NCI-H1092 treated with DMSO at 0.1 percent for 48 hours (cell line): ENCODE results near the gene CADM1.
A peak's percentile ranks its signal among the peaks of the same experiment; 100 is the strongest.

Experiments used
- DNase-seq: peaks from one replicate; lab custom pipeline; 2025; lab: John Stamatoyannopoulos, UW

The CADM1 gene

DNA sequence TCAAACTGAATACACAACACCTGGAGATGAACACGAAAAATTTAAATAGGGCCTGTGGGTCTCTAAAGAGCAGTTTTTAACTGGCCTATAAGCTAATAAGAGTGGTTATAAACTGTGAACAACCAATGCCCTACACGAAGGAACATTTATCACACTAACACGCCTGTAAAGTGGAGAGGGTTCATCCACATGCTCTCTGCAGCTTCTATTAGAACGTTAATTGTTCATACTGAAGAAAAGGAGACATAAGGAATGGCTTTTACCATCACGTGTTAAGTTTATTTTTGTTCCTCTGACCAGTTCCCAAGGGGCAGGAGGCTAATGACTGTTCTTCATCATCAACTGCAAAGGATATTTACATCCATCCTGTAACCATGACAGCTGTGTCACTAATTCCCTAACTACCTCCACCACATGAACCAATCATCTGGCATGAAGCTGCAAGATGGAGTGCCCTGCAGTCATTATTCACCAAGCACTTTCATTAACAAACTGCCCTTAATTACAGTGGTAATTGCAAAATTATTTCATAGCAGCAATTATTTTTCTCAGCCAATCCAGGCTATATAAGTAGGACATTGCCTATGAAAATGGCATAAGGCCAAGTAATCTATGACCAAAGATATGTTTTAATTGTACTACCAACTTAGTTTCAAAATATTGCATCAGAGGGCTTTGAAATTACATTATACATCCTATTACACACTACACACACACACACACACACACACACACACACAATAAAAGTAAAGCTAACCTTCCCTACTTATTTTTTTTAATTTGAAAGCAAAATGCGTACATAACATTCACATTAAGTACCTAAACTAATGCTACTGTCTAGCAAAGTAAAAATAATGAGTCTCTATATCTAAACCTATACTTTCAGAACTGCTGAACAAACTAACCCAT lies 186.7 kb downstream of the CADM1 start:
- peak; percentile 21 for DNase-seq

DNA sequence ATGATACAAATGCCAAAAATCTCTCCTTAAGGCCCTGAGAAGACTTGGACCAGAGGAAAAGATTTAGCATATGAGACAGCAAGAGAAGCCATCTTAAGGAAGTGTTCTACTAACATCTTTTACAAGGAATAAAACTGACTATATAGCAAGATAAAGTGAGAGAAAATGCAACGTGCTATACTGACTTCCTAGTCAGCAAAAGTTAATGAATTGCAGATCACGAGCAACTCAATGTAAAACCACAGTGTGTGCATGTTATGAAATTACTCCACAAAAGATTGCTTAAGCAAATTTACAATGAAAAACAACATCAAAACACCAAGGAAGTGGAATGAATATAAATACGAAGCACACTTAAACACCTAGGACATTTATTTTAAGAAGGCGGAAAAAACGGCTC lies 187.5 kb downstream of the CADM1 start:
- no peak for DNase-seq

DNA sequence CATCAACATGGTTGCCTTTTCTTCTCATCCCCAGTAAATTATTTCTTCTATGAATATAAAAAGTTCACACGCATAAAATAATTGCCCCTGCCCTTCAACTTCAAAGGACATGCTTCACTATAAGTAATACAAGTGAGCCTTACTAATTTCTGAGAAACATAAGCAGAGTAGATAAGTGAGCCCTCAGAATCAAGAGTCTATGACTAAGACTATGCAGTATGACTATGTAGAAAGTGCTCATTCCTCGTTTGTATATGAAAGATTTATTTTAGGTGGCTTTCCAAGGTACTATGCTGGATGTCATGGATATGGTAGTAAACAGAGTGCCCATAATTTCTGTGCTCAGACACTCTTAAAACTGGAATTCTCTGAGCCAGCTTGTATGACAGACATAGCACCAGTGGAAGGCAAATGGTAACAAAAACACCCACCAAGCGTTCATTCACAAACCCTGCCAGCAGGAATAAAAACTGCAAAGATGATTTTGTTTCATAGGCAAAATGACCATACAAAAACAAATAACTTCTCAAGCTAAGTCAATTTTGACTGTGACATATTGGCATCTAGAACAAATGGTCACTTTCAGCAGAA lies 189.8 kb downstream of the CADM1 start:
- no peak for DNase-seq

DNA sequence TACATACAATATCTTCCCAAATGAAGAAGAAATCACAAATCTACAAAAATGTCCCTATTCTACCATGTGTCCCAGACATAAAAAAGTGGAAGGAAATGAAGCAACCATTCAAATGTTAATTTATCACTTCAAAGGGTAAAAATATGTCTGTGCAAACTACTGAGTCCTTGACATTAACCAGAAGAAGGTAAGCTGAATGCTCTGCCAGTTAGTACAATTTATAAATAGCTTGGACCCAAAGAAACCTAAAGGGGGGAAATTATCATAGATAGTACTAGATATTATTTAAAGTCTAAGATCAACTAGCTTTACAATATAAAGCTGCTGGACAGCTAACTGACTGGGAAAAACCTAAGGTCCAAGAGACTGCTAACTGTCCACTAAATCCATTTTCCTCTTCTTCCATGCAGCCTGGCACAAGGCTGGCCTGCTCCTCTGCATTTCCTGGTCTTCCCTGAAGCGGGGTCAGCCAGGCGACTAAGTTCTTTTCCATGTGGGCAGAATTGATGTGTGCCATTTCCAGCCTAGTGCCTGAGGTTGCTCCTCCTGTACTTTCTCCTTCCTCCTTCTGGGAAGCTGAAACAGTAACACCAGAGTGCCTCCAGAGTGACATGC lies 190.9 kb downstream of the CADM1 start:
- no peak for DNase-seq

DNA sequence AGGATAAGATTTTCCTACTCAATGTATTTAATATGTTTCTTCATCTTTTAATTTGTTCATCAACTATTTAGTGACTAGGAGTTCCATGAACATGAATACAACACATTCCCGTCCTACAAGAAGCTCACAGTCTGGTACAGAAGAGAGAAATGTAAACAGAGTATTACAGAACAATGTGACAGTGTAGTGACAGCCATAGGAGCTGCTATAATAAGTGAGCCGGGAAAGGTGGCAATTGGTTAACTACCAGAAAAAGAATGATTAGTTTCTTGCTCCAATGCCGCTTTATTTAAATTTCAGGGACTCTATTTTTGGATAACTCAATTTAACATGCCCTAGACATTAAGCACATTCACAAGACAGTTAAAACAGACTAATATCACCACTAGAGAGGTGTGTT lies 192.3 kb downstream of the CADM1 start:
- no peak for DNase-seq

DNA sequence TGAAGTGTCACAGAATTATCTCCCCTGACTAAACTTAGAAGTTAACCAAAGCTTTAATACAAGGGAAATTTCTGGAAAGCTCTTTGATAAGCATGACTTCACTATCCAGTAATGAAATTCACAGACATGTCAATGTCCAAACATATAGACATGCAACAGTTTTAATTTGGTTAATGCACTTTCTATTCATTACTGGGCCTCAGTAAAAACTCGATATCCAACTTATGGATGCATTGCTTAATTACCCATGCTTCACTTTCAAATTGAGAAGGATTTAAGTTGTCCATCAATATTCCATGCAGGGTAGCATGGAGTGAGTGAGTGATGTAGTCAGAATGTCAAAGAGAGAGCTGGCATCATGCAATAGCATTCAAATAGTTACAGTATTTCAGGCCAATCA lies 197.5 kb downstream of the CADM1 start:
- DNase-seq, result no peak

DNA sequence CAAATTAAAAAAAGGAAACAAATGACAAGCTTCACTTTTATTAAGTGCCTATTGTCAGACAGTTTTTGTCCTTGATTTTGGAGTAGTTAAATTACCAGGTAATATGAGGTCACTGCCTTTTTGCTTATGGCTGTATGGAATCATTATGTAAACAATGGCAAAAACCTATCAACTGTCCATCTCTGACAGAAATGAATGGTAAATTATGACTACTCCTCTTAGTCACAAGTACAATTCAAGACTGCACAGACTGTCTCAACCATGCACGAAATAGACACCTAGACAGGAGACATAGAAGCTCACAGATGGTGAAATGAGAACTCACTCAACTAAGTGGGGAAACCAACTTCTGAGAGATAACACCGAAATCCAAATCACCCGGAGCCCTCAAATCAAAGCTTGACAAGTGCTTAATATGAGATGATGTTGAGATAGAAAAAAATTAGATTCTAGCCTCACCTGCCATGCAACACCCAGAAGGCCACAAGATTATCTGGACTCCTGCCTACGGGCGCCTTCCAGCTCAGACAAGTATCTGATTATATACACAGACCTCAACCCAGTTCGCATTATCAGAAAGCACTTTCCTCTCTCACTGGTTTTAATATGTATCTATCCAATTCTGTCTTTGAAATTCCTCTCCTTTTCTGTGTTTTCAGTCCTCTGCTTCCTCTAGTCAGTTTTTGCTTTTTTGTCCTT lies 199.3 kb downstream of the CADM1 start:
- DNase-seq, result no peak

DNA sequence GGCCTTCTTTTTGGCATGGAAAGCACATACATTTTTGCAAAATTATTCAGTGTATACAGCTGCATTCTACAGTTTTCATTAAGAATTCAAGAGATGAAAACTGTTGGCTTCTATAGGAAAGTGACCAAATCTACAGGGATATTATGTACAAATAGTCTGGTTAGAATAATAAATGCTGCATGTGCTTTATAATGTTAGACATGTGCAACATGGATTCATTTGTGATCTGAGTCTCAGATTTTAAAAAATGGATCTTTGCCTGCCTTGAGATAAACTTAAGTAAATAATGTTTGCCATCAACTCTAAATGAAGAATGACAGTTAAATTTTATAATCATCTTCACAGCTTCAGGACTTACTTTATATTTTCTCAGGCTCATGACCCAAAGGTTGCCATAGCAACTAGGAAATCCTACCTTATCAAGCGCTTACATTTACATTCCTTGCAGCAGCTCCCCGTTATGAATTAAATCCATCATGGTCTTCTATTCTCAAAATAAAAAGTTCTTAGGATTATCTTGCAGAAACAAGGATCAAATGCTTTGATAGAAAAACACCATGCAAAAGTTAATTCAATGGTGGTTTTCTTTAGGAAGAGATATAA lies 200.2 kb downstream of the CADM1 start:
- DNase-seq, result no peak

DNA sequence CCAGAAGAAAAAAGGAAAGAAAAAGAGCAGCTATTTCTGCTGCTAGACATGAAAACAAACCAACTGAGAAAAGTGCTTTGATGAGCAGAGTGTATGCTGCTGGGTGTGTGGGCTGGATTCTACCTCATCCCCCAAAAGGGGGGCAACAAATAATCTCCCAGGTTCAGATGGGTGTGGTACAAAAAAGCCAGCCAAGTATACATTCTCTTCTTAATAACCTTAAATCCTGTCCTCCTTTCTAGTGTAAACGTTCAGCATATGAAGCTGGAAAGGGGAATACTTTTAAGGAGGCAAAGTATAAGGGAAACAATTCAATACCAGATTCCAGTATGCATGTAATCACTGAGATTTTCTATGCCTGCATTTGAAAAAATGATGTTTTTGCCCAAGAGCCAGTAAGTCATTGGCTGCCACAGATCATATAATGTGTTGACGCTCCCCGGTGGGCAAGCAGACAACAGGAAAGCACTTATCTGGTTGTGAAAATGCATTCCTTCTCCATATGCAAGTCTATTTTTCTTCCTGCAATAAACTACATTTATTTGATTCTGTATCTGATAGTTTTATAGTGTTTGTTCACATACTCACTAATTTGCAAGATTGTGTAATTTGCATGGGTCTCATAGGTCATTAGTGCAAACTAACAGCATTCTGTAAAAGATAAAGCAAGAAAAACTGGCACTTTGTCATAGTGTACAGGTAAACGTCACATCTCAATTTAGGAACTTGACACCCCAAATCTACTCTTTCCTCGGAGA lies 201.1 kb downstream of the CADM1 start:
- peak; percentile 13 for DNase-seq

DNA sequence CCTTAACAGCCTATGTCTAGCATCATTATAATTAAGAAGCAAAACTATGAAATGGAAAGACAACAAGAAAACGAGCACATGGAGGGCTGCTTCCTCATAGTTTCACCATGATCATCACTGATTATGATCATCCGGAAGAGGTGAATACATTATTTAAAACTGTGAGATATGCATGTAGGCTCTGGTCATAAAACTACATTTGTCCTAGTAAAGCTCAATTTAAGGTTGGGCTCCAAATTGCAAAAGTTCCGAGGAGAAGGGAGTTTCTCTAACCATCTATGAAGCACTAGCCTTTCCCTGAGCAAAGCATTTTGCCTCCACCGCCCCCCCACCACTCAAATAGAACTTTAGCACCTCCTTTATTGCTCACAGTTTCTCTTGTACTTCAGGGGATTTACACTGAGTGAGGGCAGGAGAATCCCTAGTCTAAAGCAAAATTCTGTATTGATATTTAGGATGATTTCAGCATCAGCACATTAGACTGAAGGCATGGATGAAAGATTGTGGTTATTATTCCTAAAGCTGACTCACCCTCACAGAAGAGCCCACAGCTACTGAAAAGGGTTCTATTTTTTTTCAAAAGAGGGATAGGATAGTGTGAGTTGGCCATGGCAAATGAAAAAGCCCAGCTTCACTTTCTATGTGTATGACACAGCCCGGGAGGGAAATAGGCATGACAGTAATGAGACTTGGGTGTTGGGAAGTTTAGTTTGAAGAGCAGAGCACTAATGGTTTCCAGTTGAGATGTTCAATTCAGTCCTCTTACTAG lies 203.4 kb downstream of the CADM1 start:
- DNase-seq, result no peak

DNA sequence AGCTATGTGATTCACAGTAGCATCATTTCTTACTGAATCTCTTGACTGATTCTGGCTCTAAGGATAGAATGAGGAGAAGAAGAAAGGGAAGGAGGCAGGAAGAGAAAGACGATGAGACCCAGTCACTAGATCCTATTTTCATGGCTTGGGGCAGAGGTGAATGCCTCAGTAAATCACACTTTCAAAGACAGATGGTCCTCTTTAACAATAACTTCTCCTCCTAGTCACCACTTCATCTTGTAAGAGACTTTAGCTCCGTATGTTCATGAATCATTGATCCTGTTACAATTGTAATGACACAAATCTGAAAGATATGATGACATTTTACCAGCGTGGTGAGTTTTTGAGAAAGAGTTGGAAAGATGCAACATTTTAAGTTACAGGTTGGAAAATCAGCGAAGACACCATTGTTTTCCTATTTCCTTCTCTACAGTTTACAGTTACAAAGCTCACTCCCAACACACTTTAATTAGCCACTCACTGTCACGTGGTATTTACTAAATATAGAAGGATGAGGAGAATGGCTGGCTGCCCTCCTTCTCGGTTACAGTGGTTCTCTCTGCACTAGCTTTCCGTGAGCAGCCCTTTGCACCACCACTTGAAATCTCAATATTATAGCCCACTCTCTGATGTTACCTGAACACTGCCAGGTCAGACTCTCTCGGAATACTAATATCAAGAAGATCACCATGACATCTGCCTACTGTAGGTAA lies 205.8 kb downstream of the CADM1 start:
- peak; percentile 45 for DNase-seq

DNA sequence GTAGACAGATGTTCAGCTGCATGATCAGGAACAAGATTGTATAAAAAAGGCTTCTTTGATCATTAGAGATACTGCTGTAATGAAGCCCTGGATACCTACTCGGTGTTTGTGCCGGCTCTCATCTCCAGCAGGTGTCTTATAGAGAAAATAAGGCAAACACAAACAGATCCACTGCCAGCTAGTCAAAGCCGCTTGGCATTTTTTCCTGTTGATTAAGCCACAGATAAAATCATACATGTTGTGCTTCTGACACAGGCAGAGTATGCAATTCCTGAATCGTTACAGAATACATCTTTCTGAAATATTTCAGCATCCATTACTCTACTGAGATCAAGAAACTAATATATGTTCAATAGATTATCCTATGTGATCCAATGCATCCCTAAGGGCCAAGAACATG lies 206.9 kb downstream of the CADM1 start:
- DNase-seq, result peak; percentile 57

DNA sequence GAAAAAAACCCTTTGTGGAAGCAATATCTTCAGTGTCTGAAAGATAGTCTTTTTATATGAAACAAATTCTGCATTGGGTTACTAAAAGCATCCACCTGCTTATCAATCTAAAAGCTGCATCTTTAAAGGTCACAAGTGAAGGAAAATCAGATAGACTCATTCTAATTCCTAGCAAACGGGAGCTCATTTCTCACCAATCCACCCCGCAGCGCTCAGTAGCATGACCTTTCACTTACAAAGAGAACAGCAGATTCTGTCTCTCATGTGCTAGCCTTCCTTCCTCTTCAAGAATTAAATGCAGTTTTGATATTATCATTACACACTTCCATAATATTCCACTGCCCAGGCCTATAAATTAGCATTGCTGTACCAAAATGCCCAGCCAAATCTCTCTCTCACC lies 212.9 kb downstream of the CADM1 start:
- no peak for DNase-seq

DNA sequence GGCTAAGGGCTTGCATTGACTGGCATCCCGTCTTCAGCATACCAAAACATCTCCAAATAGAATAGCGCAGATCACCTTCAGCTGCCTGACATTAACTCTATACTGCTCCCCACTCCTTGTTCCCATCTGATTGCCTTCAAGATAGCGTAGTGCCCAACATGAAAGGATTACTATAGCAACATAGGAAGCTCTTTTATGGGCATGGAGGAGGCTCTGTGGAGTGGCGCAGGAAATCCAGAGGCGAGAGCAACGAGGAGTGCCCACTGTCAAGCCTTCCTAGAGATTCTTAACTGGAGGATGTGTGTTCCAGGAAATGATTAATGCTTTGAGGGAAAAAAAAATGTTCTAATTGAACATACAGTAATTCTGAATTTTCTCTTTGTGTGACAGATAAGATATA lies 213.3 kb downstream of the CADM1 start:
- DNase-seq, result peak; percentile 89

DNA sequence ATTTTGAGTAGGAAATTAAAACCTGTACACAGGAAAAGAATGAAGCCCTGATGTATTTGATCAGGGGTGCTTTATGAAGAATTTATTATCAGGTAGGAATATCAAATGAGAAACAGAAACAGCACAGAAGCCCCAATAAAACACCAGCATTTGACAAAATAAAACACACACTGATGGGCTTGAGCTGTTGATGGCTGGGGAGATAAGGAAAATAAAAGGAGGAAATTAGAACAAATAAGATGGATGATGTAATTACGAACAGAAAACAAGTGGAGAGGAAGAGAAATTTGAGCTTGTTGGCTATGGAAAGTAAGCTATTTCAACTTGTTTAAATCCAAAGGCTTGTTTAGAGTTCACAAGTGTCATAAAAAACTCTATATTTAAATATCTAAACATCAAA lies 213.7 kb downstream of the CADM1 start:
- no peak for DNase-seq

DNA sequence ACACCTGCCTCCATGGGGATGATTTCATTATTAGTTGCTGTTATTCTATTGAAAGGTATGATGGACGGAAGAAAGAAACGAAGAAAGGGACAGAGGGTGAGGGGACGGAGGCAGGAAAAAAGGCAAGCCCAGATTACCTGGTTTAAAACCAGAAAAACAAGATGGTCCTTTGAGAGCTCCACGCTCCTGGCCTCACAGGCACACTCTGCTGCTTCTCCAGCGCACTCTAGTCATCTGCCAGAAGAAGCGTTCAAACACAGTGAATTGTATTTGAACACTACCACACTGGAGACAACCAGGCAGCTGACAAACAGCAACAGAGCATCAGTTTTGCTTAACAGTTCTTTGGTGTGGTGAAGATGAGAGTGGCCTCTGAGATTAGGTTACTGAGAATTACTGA lies 216.9 kb downstream of the CADM1 start:
- peak; percentile 77 for DNase-seq

DNA sequence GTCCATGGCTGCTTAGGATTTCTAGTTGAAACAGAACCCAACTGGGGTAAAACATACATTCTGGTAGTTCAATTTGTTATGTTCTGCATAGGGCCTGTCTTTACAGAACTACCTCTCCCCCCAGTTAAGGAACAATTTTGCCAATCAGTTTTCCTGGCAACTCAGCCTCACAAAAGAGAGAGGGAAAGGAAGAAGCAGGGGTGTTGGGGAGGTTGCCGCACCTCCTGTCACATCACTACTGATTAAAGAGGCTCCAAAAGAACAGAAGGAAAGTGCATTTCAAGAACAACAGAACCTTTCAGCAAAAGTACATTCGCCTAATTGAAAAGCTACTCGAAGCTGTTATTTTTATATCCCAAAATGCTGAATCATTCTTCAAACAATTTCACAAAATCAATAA lies 217.6 kb downstream of the CADM1 start:
- DNase-seq, result peak; percentile 61

DNA sequence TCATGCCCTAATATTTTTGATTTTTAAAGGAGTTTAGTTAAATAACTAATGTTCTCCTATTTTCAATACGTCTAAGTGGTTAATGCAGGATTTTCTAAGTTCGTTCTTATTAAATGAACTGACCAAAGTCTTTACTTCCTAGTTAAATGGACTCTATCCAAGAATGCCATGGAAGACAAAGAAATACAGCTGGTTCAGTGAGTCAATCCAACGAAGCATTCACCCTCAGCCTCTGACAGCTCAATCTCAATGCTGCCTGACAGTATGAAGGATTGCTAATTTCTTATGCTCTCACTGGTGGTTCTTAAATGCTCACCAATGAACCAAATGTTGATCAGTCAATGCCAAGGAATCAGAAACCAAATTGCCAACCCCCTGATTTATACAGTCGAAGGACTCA lies 219.4 kb downstream of the CADM1 start:
- no peak for DNase-seq

DNA sequence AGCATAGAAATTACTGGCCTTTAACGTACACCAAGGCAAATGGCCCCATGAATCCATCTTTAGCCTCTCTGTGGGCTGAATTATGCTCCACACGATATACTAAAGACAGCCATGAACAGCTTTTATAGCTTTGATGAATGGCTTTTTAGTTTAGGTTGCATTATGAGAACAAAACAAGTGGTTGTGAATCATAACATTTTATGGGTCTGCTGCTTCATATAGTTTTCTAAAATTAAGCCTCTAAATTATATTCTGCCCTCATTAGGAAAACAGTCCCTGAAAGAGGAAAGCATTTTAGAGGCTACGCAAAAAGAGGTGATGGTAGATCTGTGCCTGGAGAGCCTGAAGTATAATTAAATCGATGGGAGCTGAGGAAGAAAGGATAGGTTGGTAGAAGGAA lies 221.3 kb downstream of the CADM1 start:
- no peak for DNase-seq

DNA sequence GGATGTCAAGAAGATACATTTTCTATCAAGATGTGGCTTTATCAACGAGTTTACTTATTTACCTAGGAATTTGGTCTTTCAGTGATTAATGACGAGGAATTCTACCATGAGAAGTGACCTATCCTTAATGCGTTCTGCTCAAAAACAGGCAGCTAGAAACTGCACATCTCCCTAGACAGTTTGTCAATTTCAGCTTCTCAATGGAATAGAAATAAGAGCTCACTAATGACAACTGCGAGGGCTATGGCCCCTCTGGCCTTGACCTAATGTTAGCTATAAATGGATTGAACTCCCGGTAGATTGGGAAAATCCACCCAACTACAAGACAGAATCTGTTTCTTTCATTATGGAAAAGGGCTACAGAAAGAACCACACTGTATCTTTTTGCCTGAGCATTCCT lies 223.4 kb downstream of the CADM1 start:
- no peak for DNase-seq
